ENCODE results near the gene SLC22A1.

GRCh38 chr6:160117137-160117536, 4.5 kb upstream of the SLC22A1 start:
- TF ChIP-seq YY1 (IDR thresholded peaks at IDR 0.05; ENCODE audit: insufficient read depth, insufficient read length) (no peak), SUZ12 (IDR thresholded peaks at IDR 0.05; ENCODE audit: extremely low read depth, insufficient read depth, insufficient read length) (no peak)

Data from NT2/D1 (cell line).